ENCODE data around the gene ETF1.
A peak's percentile ranks its signal among the peaks of the same experiment; 100 is the strongest.

ETF1 gene

DNA sequence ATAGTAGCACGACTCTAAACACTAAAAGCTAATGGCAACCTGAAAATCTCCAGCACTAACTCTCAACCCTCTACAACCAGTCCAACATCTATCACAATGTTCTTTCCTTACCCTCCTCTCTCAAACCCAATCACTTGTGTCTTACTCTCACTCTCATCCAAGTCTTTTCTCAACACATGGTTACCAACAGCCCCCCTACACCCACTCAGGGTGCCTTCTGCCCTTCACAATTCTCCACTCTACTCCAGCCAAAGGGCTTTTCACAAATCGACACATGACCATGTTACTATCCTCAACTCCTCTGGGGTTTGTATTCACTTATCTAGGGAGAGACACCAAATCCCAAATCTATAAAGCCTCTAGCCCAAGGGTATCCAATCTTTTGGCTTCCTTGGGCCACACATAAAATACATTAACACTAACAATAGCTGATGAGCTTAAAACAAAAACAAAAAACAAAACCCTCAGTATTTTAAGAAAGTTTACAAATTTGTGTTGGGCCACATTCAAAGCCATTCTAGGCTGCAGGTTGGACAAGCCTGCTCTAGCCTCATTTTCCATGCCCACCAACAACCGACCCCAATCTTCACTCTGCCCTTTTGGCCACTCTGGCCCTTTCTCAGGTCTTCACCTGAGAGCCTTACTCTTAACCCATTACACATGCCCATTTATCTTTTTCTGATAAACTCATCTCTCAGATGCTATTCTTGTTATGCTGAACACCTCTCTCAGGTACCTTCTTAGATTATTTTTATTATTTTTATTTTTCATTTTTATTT lies 20.5 kb upstream of the ETF1 start:
- DNase-seq = no peak

DNA sequence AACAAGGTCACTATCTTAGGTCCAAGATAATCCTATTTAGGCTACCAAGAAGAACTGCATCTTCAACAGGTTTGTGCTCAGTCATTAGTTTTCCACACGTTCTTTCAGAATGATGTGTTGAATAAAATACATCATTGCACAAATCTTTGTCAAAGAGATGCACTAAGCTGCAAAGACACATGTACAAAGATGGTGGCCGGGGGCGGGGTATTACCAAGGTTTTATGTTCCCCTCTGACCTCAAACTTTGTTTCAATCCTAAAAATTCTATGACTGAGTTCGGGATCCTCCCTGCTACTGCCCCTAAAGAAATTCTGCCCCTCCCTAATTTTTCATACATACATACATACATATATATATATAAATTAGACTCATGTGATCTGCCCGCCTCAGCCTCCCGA lies 17.9 kb upstream of the ETF1 start:
- DNase-seq = no peak

DNA sequence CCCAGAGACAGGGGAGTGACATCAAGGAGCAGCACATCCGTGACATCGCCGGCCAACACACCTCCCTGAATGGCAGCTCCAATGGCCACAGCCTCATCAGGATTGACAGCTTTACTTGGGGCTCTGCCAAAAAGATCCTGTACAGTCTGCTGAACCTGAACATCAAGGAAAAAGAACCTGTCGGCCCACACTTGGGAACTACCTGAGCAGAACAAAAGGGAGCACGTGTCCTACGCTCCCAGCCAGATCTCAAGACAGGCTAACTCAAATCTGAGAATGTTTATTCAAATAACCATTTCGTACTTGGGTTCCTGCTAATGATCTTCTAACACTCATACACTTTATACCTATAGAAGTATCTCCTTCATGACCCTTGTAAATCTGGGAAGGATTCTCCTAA lies 16.9 kb upstream of the ETF1 start:
- no peak for DNase-seq

GRCh38 chr5:138557677-138558076 lies 14.6 kb upstream of the ETF1 start:
- DNase-seq = no peak

DNA sequence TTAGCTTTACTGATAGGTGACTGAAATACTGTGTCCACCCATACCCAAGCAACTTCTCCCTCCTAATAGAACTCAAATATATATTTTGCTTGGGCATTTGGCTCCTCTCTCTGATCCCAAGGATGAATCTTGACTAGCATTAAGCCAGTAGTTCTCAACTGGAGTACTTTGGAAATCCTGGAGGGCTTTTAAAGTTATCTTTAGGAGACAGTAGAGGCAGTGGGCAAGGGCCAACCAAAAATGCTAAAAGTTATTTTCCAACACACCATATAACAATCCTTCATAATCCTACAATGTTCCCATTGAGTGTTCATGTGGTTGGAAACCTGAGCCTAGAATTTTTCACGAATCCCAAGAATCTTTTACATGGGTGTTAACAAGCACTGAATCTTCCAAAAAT lies 11.1 kb upstream of the ETF1 start:
- no peak for DNase-seq

DNA sequence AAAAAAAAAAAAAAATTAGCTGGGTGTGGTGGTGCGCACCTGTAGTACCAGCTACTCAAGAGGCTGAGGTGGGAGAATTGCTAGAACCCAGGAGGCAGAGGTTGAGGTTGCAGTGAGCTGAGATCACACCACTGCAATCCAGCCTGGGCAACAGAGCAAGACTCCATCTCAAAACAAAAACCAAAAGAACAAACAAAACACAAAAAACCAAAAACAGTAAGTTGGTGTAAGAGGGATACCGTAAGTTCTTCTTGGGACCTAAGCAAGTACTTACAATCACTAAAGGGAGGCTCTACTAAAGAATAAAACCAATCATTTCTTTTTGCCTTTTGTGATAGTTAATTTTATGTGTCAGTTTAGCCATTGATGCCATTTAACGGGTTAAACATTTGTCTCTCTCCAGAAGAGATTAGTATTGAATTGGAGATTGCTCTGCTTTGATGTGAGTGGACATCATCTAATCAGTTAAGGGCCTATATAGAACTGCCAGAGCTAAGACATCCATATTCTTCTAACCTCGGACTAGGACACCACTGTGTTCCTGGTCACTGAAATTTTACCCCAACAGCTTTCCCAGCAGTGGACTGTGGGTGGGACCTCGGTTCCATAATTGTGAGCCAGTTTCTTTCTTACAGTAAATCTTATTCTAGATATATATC lies 10.5 kb upstream of the ETF1 start:
- no peak for DNase-seq

GRCh38 chr5:138552657-138553056 lies 9.6 kb upstream of the ETF1 start:
- no peak for DNase-seq

- no peak for DNase-seq
These were observed 6.4 kb upstream of the ETF1 start for GRCh38 chr5:138549414-138549813.

GRCh38 chr5:138545919-138546562 lies 3.0 kb upstream of the ETF1 start:
- DNase-seq = no peak

DNA sequence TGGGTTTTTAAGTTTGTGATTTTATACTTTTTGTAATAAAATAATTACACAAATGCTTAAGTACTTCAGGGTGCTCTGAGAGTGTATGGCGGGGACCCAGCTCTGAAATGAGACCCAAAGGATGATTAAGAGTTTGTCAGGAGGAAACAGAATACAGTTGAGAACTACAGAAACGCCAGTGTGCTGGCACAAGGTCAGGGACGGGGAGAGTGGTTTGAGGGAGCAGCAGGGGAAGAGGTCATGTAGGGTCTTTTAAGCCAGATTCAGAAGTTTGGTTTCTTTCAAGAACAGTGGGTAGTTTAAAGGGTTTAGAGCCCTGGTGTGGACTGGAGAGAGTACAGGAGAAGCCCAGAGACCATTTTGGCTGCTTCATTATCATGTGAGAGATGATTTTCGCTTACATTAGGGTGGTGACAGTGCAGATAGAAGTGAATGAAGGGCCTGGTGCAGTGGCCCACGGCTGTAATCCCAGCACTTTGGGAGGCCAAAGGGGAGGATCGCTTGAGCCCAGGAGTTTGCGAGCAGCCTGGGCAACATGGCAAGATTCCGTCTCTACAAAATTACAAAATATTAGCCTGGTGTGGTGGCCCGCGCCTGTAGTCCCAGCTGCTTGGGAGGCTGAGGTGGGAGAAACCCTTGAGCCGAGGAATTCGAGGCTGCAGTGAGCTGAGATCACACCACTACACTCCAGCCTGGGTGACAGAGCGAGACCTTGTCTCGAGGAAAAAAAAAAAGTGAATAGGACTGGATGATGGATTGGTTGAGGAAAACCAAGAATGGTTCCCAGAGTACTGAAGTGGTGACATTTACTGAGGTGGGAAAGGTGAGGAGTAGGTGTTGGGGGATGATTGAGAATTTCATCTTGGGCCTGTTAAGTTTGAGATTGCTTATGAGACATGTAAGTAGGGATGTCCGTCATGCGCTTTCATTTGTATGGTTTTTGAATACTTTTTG lies 1.4 kb upstream of the ETF1 start:
- DNase-seq = no peak

DNA sequence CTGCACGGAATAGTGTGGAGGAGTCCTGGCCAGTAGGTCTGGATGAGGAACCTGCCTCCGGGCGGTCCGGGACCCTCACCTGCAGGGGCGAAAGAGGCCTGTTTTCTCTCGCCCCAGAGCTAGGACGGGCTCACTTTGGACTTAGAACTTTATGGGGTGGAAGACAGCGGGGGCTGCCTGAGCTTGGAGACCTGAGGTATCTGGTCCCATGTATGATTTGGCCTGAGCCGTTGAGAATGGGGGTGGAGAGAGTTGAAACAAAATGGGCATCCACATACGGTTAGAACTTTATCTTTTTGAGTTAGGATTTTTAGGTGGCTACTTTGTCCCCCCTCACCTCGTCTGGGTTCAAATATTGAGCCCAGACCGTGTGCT lies 681 bp upstream of the ETF1 start:
- peak in 1 of 4 experiments; percentile 68 for DNase-seq

- DNase-seq = peak in 1 of 4 experiments; percentile 39
These were observed 668 bp downstream of the ETF1 start for GRCh38 chr5:138542180-138542955.

GRCh38 chr5:138541511-138542179 lies 1.4 kb downstream of the ETF1 start:
- no peak for DNase-seq

DNA sequence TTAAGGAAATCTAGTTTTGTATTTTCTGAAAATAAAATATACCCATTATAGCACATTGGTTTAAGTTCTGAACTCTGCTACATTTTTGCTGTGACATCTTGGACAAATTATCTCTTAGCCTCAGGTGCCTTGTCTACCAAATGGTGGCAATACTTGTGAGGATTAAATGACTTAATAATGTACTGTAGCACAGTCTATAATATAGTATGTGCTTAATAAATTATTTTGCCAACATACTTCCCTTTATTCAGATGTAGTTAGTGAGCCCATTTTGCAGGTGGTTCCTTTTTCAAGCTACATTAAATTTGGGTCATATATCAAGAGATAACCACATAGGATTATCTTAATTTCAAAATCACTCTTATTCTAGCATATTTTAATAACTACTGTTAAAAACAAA lies 3.2 kb downstream of the ETF1 start:
- DNase-seq = no peak

DNA sequence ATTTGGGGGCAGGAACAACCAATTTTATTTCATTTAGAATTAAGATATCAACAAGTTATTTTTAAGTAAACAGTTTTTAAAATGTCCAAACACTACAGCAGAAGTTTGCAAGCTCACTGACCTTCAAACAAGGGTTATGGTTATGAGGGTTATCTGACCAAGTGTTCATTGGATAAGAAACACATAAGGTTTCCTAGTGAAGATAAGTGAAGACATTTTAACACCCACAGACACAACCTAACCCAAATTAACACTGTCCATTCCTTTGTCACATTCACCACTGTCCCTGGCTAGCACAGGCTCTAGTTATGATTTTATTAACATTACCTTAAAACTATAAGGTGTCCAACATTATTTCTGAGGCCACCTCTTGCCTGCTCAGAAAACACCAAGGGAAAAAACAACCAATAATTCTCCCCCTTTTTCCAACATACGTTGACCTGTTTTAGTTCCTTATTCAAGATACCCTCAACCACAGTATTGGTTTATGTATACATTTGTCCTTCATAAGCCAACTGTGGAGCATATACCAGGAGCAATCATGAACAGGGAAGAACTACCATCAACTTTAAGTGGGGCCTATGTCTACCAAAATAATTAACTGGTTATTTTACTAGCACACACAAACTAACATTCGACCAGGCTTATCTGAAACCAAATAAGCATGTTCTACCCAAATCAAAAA lies 4.0 kb downstream of the ETF1 start:
- DNase-seq = no peak

DNA sequence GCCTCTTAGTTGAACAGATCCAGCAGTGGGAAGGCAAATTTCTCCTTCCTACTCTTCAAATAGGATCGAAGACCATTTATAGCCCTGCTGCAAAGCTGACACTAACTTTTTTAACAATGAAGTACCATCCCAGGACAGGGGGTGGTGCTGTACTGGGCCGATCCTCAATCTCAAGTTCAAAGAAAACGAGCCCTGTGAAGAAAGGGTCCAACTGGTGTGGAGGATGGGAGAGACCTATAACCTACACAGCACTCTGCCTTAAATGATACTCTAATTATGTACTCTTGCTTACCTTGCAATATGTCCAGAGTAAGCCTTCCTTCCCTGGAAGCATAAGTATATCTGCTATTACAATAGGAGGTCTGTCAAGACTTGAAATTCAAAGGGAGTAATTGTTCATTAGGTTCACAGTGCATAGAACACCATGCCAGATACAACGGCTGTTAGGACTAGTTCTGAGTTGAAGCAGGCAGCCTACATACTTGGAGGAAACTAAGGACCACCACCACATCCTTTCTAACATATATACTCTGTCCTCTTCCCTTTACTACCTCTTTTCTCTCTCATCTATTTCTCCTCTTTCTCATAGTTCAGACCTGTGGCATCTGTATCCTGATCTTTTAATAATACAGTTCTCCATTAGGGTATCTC lies 6.2 kb downstream of the ETF1 start:
- DNase-seq = no peak

GRCh38 chr5:138536215-138536614 lies 6.8 kb downstream of the ETF1 start:
- DNase-seq = no peak

DNA sequence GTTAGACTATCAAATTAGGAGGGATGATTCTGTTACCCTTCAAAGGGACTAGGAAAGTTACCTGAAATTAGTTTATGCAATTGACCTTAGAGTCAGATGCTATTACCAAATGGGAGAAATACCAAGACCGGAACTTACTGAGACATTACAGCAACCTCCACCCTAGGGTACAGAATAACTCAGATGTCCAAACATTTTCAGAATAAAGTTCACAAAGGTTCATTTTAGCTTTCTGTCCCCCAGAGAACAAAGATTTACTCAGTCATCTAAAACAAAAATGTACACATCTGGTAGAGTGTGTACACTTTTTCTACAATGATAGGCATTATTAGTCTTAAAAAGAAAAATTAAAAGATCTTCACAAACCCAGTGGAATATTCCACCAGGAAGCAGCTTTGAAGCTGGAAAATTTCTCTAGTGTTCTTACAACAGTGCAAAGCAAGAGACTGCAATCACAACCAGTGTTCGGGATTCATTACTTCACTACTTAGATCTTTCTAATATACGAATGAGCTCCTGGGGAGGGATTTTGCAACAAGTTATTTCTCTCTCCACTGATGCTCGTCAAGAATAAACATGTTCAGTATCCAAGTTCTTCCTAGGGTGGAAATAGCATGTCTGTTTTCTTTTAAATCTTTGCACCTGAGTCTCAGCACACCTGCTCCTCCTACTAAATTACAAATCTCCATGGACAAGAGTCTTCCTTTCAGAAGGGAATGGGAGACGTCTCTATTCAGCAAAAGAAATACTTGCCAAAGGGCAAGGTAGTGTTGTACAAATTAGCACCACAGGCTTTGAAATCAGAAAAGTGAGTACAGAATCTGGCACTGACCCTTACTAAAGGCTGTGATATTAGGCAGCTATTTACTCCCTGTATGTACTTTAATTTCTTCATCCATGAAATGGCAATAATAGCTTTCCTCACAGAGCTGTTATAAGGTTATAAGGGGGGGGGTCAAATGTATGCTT lies 8.8 kb downstream of the ETF1 start:
- DNase-seq = no peak

- no peak for DNase-seq
These were observed 13.2 kb downstream of the ETF1 start for GRCh38 chr5:138529812-138530211.
